Transverse colon (tissue), 3 donors: ENCODE data around the gene KCNH6.

Experiments
- CTCF ChIP-seq, 5 experiments: fragments of 200-600 bp in 3 of 5; fragments of 450-650 bp in 2 of 5; sonication (generic) in 3 of 5; IDR thresholded peaks; 1 replicate in 2 of 5; 2 replicates in 3 of 5; pipeline ENCODE4 v1.5.1; 2016 to 2017; ENCODE audit warnings: antibody characterized with exemption in 5 of 5, inconsistent platforms in 3 of 5, mild to moderate bottlenecking in 2 of 5, moderate library complexity in 1 of 5
- POLR2A ChIP-seq: fragments of 450-650 bp; IDR thresholded peaks from one replicate; pipeline ENCODE4 v1.6.1; 2016; ENCODE audit warnings: antibody characterized with exemption, mild to moderate bottlenecking, moderate library complexity

GRCh38 chr17:63519972-63520882 lies 2.9 kb upstream of the KCNH6 start:
- no peak for TF ChIP-seq POLR2A
- no peak for TF ChIP-seq CTCF (IDR thresholded peaks at IDR 0.05)
